ENCODE results near the gene SLC41A2.
A peak's percentile ranks its signal among the peaks of the same experiment; 100 is the strongest.
"Not testable (repeated sequence)": the region's sequence is repeated elsewhere in the genome, so short reads cannot be mapped to it uniquely, and the experiment has no call there.

Gene SLC41A2

DNA sequence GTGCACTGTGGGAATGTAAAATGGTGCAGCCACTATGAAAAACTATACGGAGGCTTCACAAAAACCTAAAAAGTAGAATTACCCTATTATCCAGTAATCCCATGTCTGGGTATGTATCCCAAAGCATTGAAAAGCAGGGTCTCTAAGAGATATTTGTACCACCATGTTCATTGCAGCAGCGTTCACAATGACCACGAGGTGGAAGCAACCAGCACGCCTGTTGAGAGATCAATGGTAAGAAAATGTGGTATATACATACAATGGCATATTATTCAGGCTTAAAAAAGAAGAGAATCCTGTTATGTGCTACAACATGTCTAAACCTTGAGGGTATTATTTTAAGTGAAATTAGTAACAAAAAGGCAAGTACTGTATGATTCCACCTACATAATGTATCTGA, 27.1 kb upstream of the SLC41A2 start:
- Histone ChIP-seq H3K27me3 (ENCODE audit: insufficient read depth, low read length, poor library complexity, severe bottlenecking) (no peaks in the 10 kb centered on the region), H3K79me2 (ENCODE audit: insufficient read depth, low read length) (peaks cover 31% of the 10 kb centered on the region), H3K9me3 (ENCODE audit: insufficient read depth, low read depth, low read length) (no peaks in the 10 kb centered on the region), H3K4me1 (ENCODE audit: insufficient read depth, low read length, poor library complexity, severe bottlenecking) (peaks cover 31% of the 10 kb centered on the region), H4K20me1 (ENCODE audit: insufficient read depth, low read length, poor library complexity, severe bottlenecking) (peaks cover 6% of the 10 kb centered on the region), H2AFZ (ENCODE audit: low read length) (peak overlapping the region; percentile 92; the same call in 1 of the 2 replicates), H3F3A (ENCODE audit: low read depth) (no peaks in the 10 kb centered on the region), H3K9ac (ENCODE audit: low read depth, low read length, poor library complexity, severe bottlenecking) (no peak overlapping the region), H3K4me3 (ENCODE audit: low read length, poor library complexity, severe bottlenecking) (peak overlapping the region; percentile 79), H3K4me2 (ENCODE audit: low read depth, low read length, poor library complexity, severe bottlenecking) (peak overlapping the region; percentile 86), H3K36me3 (ENCODE audit: insufficient read depth, low read length) (no peaks in the 10 kb centered on the region), H3K9me2 (replicated peaks; ENCODE audit: low read depth, low read length) (no peaks in the 10 kb centered on the region)
- TF ChIP-seq, protein P1, sequence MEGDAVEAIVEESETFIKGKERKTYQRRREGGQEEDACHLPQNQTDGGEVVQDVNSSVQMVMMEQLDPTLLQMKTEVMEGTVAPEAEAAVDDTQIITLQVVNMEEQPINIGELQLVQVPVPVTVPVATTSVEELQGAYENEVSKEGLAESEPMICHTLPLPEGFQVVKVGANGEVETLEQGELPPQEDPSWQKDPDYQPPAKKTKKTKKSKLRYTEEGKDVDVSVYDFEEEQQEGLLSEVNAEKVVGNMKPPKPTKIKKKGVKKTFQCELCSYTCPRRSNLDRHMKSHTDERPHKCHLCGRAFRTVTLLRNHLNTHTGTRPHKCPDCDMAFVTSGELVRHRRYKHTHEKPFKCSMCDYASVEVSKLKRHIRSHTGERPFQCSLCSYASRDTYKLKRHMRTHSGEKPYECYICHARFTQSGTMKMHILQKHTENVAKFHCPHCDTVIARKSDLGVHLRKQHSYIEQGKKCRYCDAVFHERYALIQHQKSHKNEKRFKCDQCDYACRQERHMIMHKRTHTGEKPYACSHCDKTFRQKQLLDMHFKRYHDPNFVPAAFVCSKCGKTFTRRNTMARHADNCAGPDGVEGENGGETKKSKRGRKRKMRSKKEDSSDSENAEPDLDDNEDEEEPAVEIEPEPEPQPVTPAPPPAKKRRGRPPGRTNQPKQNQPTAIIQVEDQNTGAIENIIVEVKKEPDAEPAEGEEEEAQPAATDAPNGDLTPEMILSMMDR (conservative IDR thresholded peaks at IDR 0.05; ENCODE audit: low read length) = no peak
- TF ChIP-seq EZH2phosphoT487 (IDR thresholded peaks at IDR 0.05; ENCODE audit: borderline replicate concordance) = no peak

GRCh38 chr12:104977688-104978087, 19.6 kb upstream of the SLC41A2 start:
- H3K36me3 ChIP-seq (ENCODE audit: insufficient read depth, low read length); H3K79me2 ChIP-seq (ENCODE audit: insufficient read depth, low read length); H3F3A ChIP-seq (ENCODE audit: low read depth); H3K9ac ChIP-seq (ENCODE audit: low read depth, low read length, poor library complexity, severe bottlenecking); H3K4me2 ChIP-seq (ENCODE audit: low read depth, low read length, poor library complexity, severe bottlenecking); H2AFZ ChIP-seq (ENCODE audit: low read length); H3K27me3 ChIP-seq (ENCODE audit: insufficient read depth, low read length, poor library complexity, severe bottlenecking); H3K4me1 ChIP-seq (ENCODE audit: insufficient read depth, low read length, poor library complexity, severe bottlenecking); H3K9me2 ChIP-seq (replicated peaks; ENCODE audit: low read depth, low read length); H3K4me3 ChIP-seq (ENCODE audit: low read length, poor library complexity, severe bottlenecking); H3K9me3 ChIP-seq (ENCODE audit: insufficient read depth, low read depth, low read length); H4K20me1 ChIP-seq (ENCODE audit: insufficient read depth, low read length, poor library complexity, severe bottlenecking): not testable (repeated sequence)

DNA sequence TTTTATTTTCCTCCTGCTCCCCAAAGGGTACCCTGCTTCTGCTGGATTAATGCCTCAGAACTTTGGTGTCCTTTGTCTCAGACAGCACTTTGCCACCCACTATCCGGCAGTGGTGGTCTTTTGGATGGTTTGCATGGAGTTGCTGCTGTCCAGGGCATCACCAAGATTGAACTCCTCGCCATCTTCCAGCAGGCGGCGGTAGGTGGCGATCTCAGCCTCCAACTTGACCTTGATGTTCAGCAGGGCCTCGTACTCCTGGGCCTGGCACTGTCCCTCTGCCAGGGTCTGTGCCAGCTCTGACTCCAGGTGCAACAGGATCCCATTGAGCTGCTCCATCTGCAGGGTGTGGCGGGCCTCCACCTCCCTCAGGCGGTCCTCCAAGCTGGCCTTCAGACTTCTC, 18.6 kb upstream of the SLC41A2 start:
- TF ChIP-seq, protein P1 (conservative IDR thresholded peaks at IDR 0.05; ENCODE audit: low read length) = peak; percentile 32; the same call in 1 of the 2 replicates
- TF ChIP-seq EZH2phosphoT487 (IDR thresholded peaks at IDR 0.05; ENCODE audit: borderline replicate concordance) = no peak
- Histone ChIP-seq H3K4me2 (ENCODE audit: low read depth, low read length, poor library complexity, severe bottlenecking) (no peak overlapping the region), H3K36me3 (ENCODE audit: insufficient read depth, low read length) (no peaks in the 10 kb centered on the region)

GRCh38 chr12:104975587-104976343, 17.7 kb upstream of the SLC41A2 start:
- Histone ChIP-seq H3F3A (ENCODE audit: low read depth) (no peaks in the 10 kb centered on the region), H3K9ac (ENCODE audit: low read depth, low read length, poor library complexity, severe bottlenecking) (no peak overlapping the region), H3K4me1 (ENCODE audit: insufficient read depth, low read length, poor library complexity, severe bottlenecking) (no peaks in the 10 kb centered on the region), H3K4me2 (ENCODE audit: low read depth, low read length, poor library complexity, severe bottlenecking) (no peak overlapping the region), H3K9me3 (ENCODE audit: insufficient read depth, low read depth, low read length) (no peaks in the 10 kb centered on the region), H2AFZ (ENCODE audit: low read length) (no peak overlapping the region), H4K20me1 (ENCODE audit: insufficient read depth, low read length, poor library complexity, severe bottlenecking) (no peaks in the 10 kb centered on the region), H3K36me3 (ENCODE audit: insufficient read depth, low read length) (no peaks in the 10 kb centered on the region), H3K79me2 (ENCODE audit: insufficient read depth, low read length) (no peaks in the 10 kb centered on the region), H3K27me3 (ENCODE audit: insufficient read depth, low read length, poor library complexity, severe bottlenecking) (no peaks in the 10 kb centered on the region), H3K9me2 (replicated peaks; ENCODE audit: low read depth, low read length) (no peaks in the 10 kb centered on the region), H3K4me3 (ENCODE audit: low read length, poor library complexity, severe bottlenecking) (no peak overlapping the region)
- no peak for TF ChIP-seq EZH2phosphoT487 (IDR thresholded peaks at IDR 0.05; ENCODE audit: borderline replicate concordance)
- TF ChIP-seq, protein P1 (conservative IDR thresholded peaks at IDR 0.05; ENCODE audit: low read length) = no peak

More for the DNA sequence above, 18.6 kb upstream of the SLC41A2 start:
- H3K9me2 ChIP-seq (replicated peaks; ENCODE audit: low read depth, low read length) = no peaks in the 10 kb centered on the region
- no peak overlapping the region for H3K4me3 ChIP-seq (ENCODE audit: low read length, poor library complexity, severe bottlenecking)
- H3K27me3 ChIP-seq (ENCODE audit: insufficient read depth, low read length, poor library complexity, severe bottlenecking) = no peaks in the 10 kb centered on the region
- no peak overlapping the region for H3K9ac ChIP-seq (ENCODE audit: low read depth, low read length, poor library complexity, severe bottlenecking)
- no peaks in the 10 kb centered on the region for H3K9me3 ChIP-seq (ENCODE audit: insufficient read depth, low read depth, low read length)
- no peaks in the 10 kb centered on the region for H4K20me1 ChIP-seq (ENCODE audit: insufficient read depth, low read length, poor library complexity, severe bottlenecking)
- no peaks in the 10 kb centered on the region for H3K79me2 ChIP-seq (ENCODE audit: insufficient read depth, low read length)
- no peaks in the 10 kb centered on the region for H3K4me1 ChIP-seq (ENCODE audit: insufficient read depth, low read length, poor library complexity, severe bottlenecking)
- no peak overlapping the region for H2AFZ ChIP-seq (ENCODE audit: low read length)
- no peaks in the 10 kb centered on the region for H3F3A ChIP-seq (ENCODE audit: low read depth)
